ENCODE measurements around the gene ELK4. TPM values are rescaled to one million over a fixed set of nuclear protein-coding genes. Genes with fewer than 3 reads are reported as not detected.

Gene ELK4
- total and polyA plus RNA-seq, 2 of the 13 experiments (the other 11 are each of a cell fraction or from before 2014, with no cell fraction given): 8.3 to 13.1 TPM

DNA sequence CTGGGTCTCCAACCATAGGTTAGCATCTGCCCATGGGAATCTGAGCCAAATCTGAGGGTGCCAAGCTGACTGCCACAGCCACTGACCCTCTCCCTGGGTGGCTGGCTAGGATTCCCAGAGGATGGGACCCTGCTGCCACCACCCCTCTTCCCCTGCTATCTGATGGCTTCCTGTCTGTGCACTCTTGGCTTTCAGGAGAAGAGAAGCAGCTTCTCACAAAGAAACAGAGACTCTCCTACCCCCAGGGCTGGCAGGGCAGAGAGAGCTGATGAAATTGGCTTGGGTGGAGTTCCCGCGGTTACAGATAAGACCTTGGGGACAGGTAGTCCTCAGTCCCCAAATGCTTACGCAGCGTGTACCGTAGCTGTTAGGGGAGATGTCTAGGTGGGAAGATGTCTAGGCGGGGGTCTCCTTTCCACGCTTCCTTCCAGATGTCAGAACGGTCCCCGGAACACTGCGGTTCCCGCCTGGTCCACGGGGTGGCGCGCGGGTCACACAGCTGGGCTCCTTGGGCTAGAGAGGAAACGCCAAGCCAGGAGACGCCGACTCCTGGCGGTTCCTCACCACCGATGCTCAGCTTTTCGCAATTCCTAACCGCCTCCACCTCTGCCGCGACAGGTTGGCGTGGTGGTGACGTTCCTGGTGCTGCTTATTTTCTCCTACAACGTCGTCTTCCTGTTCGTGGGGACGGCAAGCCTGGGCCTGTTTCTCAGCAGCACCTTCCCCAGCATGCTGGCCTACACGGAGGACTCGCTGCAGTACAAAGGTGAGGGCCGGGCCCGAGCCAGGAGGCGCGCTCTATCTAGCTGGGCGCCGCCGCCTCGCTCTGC lies 40.1 kb downstream of the ELK4 start (continued):
- TF ChIP-seq ZNF350 (CRISPR knock-in tag; IDR thresholded peaks at IDR 0.05; ENCODE audit: borderline replicate concordance, low read depth) (peak; percentile 69), ZNF256 (CRISPR knock-in tag; conservative IDR thresholded peaks at IDR 0.05) (peak; percentile 38; the same call in 1 of the 2 replicates), RXRA (CRISPR knock-in tag; IDR thresholded peaks at IDR 0.05) (peak; percentile 14; the same call in 1 of the 2 replicates), TBP (CRISPR knock-in tag; IDR thresholded peaks at IDR 0.05) (no peak), HNRNPH1 (optimal IDR thresholded peaks at IDR 0.05; ENCODE audit: low read depth, low read length) (no peak), MYNN (CRISPR knock-in tag; IDR thresholded peaks at IDR 0.05; ENCODE audit: low read depth) (no peak), ZNF777 (CRISPR knock-in tag; IDR thresholded peaks at IDR 0.05) (no peak), ZNF766 (CRISPR knock-in tag; IDR thresholded peaks at IDR 0.05; ENCODE audit: borderline replicate concordance) (peak; percentile 78; the same call in 1 of the 2 replicates)
- TF ChIP-seq, protein P1, sequence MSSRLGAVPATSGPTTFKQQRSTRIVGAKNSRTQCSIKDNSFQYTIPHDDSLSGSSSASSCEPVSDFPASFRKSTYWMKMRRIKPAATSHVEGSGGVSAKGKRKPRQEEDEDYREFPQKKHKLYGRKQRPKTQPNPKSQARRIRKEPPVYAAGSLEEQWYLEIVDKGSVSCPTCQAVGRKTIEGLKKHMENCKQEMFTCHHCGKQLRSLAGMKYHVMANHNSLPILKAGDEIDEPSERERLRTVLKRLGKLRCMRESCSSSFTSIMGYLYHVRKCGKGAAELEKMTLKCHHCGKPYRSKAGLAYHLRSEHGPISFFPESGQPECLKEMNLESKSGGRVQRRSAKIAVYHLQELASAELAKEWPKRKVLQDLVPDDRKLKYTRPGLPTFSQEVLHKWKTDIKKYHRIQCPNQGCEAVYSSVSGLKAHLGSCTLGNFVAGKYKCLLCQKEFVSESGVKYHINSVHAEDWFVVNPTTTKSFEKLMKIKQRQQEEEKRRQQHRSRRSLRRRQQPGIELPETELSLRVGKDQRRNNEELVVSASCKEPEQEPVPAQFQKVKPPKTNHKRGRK (CRISPR knock-in tag; IDR thresholded peaks at IDR 0.05): peak; percentile 84
- TF ChIP-seq, protein P2, sequence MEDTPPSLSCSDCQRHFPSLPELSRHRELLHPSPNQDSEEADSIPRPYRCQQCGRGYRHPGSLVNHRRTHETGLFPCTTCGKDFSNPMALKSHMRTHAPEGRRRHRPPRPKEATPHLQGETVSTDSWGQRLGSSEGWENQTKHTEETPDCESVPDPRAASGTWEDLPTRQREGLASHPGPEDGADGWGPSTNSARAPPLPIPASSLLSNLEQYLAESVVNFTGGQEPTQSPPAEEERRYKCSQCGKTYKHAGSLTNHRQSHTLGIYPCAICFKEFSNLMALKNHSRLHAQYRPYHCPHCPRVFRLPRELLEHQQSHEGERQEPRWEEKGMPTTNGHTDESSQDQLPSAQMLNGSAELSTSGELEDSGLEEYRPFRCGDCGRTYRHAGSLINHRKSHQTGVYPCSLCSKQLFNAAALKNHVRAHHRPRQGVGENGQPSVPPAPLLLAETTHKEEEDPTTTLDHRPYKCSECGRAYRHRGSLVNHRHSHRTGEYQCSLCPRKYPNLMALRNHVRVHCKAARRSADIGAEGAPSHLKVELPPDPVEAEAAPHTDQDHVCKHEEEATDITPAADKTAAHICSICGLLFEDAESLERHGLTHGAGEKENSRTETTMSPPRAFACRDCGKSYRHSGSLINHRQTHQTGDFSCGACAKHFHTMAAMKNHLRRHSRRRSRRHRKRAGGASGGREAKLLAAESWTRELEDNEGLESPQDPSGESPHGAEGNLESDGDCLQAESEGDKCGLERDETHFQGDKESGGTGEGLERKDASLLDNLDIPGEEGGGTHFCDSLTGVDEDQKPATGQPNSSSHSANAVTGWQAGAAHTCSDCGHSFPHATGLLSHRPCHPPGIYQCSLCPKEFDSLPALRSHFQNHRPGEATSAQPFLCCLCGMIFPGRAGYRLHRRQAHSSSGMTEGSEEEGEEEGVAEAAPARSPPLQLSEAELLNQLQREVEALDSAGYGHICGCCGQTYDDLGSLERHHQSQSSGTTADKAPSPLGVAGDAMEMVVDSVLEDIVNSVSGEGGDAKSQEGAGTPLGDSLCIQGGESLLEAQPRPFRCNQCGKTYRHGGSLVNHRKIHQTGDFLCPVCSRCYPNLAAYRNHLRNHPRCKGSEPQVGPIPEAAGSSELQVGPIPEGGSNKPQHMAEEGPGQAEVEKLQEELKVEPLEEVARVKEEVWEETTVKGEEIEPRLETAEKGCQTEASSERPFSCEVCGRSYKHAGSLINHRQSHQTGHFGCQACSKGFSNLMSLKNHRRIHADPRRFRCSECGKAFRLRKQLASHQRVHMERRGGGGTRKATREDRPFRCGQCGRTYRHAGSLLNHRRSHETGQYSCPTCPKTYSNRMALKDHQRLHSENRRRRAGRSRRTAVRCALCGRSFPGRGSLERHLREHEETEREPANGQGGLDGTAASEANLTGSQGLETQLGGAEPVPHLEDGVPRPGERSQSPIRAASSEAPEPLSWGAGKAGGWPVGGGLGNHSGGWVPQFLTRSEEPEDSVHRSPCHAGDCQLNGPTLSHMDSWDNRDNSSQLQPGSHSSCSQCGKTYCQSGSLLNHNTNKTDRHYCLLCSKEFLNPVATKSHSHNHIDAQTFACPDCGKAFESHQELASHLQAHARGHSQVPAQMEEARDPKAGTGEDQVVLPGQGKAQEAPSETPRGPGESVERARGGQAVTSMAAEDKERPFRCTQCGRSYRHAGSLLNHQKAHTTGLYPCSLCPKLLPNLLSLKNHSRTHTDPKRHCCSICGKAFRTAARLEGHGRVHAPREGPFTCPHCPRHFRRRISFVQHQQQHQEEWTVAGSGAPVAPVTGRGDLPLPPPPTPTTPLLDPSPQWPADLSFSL (CRISPR knock-in tag; IDR thresholded peaks at IDR 0.05): 0 out of 2 replicates have a peak, but pooled peaks have one; percentile 21
- TF ChIP-seq, protein P3, sequence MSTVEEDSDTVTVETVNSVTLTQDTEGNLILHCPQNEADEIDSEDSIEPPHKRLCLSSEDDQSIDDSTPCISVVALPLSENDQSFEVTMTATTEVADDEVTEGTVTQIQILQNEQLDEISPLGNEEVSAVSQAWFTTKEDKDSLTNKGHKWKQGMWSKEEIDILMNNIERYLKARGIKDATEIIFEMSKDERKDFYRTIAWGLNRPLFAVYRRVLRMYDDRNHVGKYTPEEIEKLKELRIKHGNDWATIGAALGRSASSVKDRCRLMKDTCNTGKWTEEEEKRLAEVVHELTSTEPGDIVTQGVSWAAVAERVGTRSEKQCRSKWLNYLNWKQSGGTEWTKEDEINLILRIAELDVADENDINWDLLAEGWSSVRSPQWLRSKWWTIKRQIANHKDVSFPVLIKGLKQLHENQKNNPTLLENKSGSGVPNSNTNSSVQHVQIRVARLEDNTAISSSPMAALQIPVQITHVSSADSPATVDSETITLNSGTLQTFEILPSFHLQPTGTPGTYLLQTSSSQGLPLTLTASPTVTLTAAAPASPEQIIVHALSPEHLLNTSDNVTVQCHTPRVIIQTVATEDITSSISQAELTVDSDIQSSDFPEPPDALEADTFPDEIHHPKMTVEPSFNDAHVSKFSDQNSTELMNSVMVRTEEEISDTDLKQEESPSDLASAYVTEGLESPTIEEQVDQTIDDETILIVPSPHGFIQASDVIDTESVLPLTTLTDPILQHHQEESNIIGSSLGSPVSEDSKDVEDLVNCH (CRISPR knock-in tag; IDR thresholded peaks at IDR 0.05): no peak
- TF ChIP-seq, protein P4, sequence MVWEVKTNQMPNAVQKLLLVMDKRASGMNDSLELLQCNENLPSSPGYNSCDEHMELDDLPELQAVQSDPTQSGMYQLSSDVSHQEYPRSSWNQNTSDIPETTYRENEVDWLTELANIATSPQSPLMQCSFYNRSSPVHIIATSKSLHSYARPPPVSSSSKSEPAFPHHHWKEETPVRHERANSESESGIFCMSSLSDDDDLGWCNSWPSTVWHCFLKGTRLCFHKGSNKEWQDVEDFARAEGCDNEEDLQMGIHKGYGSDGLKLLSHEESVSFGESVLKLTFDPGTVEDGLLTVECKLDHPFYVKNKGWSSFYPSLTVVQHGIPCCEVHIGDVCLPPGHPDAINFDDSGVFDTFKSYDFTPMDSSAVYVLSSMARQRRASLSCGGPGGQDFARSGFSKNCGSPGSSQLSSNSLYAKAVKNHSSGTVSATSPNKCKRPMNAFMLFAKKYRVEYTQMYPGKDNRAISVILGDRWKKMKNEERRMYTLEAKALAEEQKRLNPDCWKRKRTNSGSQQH (CRISPR knock-in tag; IDR thresholded peaks at IDR 0.05; ENCODE audit: low read depth): no peak; the same call in 1 of the 2 replicates
- TF ChIP-seq, protein P5, sequence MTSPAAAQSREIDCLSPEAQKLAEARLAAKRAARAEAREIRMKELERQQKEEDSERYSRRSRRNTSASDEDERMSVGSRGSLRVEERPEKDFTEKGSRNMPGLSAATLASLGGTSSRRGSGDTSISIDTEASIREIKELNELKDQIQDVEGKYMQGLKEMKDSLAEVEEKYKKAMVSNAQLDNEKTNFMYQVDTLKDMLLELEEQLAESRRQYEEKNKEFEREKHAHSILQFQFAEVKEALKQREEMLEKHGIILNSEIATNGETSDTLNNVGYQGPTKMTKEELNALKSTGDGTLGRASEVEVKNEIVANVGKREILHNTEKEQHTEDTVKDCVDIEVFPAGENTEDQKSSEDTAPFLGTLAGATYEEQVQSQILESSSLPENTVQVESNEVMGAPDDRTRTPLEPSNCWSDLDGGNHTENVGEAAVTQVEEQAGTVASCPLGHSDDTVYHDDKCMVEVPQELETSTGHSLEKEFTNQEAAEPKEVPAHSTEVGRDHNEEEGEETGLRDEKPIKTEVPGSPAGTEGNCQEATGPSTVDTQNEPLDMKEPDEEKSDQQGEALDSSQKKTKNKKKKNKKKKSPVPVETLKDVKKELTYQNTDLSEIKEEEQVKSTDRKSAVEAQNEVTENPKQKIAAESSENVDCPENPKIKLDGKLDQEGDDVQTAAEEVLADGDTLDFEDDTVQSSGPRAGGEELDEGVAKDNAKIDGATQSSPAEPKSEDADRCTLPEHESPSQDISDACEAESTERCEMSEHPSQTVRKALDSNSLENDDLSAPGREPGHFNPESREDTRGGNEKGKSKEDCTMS (CRISPR knock-in tag; conservative IDR thresholded peaks at IDR 0.05): no peak
